GM12865 (cell line): ENCODE data around the gene LRP2BP.
"Not testable (repeated sequence)": the region's sequence is repeated elsewhere in the genome, so short reads cannot be mapped to it uniquely, and the experiment has no call there.

ENCODE experiments used
- DNase-seq: peaks from one replicate; pipeline ENCODE4 v3.0.0; 2010; ENCODE audit warnings: low read depth
- H3K4me3 ChIP-seq: 2 replicates; pipeline ENCODE4 v1.5.1; 2011; ENCODE audit warnings: mild to moderate bottlenecking, low read depth, low read length, control low read depth
- TF ChIP-seq, protein P1 (sequence below): IDR thresholded peaks from 2 replicates; pipeline ENCODE4 v1.5.1; 2011; ENCODE audit warnings: low read length, control low read depth, low read depth, inconsistent platforms; ENCODE audit not compliant: insufficient read depth; ENCODE audit errors: missing control alignments

The LRP2BP gene

GRCh38 chr4:185318679-185319078 is 77.0 kb downstream of the LRP2BP start:
- TF ChIP-seq, protein P1, sequence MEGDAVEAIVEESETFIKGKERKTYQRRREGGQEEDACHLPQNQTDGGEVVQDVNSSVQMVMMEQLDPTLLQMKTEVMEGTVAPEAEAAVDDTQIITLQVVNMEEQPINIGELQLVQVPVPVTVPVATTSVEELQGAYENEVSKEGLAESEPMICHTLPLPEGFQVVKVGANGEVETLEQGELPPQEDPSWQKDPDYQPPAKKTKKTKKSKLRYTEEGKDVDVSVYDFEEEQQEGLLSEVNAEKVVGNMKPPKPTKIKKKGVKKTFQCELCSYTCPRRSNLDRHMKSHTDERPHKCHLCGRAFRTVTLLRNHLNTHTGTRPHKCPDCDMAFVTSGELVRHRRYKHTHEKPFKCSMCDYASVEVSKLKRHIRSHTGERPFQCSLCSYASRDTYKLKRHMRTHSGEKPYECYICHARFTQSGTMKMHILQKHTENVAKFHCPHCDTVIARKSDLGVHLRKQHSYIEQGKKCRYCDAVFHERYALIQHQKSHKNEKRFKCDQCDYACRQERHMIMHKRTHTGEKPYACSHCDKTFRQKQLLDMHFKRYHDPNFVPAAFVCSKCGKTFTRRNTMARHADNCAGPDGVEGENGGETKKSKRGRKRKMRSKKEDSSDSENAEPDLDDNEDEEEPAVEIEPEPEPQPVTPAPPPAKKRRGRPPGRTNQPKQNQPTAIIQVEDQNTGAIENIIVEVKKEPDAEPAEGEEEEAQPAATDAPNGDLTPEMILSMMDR, result no peak
- peak; percentile 42 for DNase-seq
- H3K4me3 ChIP-seq, result no peak overlapping the region

DNA sequence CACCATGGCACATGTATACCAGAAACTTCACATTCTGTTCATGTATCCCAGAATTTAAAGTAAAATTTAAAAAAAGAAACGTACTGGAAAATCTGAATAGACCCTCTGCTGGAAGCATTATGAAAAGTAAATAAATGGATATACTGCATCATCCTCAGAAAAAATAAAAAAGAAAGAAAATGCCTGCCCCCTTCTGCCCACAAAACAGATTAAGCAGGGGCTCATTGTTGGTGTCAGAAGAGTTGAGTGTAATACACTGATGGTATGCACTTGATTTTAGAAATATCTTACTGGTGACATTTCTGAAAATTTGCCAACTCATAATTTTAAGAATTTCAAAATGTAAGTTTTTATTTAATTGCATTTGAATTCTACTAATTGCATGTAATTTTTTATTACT is 77.8 kb downstream of the LRP2BP start:
- TF ChIP-seq, protein P1, result no peak
- H3K4me3 ChIP-seq, result no peak overlapping the region
- no peak for DNase-seq

DNA sequence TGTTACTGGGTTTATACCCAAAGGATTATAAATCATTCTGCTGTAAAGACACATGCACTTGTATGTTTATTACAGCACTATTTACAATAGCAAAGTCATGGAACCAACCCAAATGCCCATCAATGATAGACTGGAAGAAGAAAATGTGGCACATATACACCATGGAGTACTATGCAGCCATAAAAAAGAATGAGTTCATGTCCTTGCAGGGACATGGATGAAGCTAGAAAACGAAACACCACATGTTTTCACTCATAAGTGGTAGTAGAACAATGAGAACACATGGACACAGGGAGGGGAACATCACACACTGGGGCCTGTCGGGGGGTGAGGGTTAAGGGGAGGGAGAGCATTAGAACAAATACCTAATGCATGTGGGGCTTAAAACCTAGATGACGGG is 78.3 kb downstream of the LRP2BP start:
- H3K4me3 ChIP-seq, DNase-seq: not testable (repeated sequence)
